Measurements from ENCODE around the gene FN3KRP.

- TF ChIP-seq, protein P1, sequence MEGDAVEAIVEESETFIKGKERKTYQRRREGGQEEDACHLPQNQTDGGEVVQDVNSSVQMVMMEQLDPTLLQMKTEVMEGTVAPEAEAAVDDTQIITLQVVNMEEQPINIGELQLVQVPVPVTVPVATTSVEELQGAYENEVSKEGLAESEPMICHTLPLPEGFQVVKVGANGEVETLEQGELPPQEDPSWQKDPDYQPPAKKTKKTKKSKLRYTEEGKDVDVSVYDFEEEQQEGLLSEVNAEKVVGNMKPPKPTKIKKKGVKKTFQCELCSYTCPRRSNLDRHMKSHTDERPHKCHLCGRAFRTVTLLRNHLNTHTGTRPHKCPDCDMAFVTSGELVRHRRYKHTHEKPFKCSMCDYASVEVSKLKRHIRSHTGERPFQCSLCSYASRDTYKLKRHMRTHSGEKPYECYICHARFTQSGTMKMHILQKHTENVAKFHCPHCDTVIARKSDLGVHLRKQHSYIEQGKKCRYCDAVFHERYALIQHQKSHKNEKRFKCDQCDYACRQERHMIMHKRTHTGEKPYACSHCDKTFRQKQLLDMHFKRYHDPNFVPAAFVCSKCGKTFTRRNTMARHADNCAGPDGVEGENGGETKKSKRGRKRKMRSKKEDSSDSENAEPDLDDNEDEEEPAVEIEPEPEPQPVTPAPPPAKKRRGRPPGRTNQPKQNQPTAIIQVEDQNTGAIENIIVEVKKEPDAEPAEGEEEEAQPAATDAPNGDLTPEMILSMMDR (IDR thresholded peaks at IDR 0.05) = no peak
- no peak for TF ChIP-seq POLR2A (IDR thresholded peaks at IDR 0.05)
Measured at GRCh38 chr17:82696916-82697807, 19.3 kb upstream of the FN3KRP start.
